Stimulated activated CD4-positive, alpha-beta T cell treated with anti-CD3 and anti-CD28 coated beads, Interleukin-1b, Interleukin-23, amount 100 ng/mL, for 4 hours (primary cell): ENCODE measurements around the gene DLEC1.

Experiments used
- DNase-seq, 2 donors: peaks; one replicate each; pipeline ENCODE4 v3.0.0-alpha.2; 2020; ENCODE audit warnings: low read depth in 2 of 2

Gene DLEC1

DNA sequence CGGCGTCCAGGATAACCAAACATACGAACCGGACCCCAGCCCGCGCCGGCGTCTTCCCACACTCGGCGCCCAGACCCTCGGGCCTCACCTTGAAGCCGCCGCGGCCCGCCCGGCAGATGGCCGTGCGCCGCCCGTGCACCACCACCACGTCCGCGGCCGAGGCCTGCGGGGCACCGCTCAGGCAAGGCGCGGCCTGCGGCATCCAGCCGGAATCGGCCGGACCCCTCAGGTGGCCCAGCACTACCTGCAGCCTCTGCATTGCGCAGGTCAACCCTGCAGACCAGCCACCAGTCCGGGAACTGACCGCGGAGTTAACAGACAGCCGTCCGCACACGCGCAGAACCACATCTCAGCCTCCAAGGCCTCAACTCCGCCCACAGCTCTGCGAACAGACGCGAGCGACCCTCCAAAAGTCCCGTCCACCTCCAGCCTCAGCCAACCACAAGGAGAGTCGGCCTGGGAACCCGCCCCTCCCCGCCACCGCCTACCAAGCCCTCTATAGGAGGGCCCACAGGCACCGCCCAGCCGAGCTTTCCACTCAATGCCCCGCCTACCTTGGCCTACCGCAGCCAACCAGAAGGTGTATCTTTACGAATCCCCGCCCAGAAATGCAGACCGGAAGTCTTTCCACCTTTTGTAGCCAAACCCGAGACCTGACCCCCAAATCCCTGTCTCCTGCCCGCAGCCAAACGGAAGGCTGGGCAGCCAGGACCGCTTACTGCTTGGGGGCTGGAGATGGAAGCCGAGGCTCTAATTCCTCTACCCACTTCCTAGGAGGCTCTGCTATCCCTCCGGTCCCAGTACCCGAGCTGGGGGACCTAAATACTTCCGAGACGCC, 98.0 kb downstream of the DLEC1 start, which contains the start of gene ACAA1:
Gene ACAA1 (minus strand): TSS at position 351 of the 838 bp plus-strand sequence. CDS start 92 bp downstream, at position 259.
- peak; percentile 91 to 94 for DNase-seq

DNA sequence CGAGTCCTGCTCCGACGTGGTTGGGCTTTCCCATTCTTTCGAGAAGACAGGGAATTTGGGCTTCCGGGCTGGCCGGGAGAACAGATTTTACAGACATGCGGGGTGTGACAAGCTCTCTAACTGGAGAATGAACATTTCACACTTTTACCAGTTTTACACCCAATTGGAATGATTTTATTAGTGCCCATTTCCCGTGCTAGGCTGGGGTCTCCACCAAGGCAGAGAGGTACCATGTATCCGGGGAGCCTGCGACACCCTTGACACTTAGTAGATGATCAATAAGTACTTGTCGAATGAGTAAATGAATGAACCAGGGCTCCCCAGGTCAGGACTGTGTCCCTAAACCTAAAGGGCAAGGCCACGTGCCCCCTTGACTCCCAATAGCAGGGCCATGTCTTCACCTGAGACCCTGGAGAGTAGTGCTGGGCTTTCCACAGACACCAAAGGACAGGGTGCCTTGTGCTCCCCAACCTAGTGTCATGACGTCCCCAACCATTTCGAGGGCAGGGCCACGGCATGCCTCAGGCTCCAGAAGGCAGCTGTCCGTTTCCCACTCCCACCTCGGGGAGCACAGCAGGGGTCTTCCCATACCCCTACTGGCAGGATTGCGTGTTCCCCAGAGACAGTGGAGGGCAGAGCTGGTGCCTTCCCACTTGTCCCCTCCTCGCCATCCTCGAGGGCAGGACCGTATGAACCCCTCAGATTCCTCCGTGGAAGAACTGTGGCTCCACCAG, 98.8 kb downstream of the DLEC1 start:
- no peak for DNase-seq

DNA sequence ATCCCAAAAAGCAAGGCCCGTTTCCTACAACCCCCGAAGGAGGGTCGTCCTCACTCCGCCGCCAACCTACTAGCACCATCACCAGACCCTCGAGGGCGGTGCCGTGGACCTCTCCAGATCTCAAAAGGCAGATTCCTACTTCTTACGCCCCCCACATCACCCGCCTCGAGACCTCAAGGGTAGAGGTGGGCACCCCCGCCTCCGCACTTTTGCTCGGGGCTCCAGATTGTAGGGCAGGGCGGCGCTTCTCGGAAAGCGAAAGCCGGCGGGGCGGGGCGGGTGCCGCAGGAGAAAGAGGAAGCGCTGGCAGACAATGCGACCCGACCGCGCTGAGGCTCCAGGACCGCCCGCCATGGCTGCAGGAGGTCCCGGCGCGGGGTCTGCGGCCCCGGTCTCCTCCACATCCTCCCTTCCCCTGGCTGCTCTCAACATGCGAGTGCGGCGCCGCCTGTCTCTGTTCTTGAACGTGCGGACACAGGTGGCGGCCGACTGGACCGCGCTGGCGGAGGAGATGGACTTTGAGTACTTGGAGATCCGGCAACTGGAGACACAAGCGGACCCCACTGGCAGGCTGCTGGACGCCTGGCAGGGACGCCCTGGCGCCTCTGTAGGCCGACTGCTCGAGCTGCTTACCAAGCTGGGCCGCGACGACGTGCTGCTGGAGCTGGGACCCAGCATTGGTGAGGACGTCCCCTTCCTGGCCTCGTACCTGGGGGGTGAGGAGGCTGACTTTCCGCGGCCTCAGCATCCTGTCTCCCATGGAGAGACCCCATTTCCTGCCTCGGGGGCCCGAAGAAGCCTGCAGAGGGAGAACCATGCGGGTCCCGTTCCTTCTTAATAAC, 99.6 kb downstream of the DLEC1 start, which contains the start of gene MYD88:
Gene MYD88 (plus strand): TSS at position 313 of the 842 bp plus-strand sequence. CDS start 40 bp downstream, at position 353.
- peak; percentile 76 to 77 for DNase-seq

DNA sequence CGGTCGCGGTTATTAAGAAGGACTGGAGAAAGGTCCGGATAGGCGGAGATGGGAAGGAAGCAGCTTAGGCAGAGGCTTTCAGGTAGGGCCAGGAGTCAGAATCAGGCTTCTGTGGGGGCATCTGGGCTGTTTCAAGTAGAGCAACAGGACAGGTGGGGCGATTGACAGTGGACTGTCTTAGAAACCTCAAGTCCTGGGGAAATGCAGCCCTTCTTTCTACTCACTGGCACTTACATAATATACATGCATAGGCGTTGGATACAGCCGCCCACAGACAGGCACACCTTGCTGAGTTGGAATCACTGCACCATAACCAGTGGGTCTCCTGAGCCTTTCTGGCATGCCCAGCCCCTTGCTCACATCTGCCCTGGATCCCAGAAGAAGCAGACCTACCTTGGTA, 100.2 kb downstream of the DLEC1 start:
- no peak for DNase-seq

DNA sequence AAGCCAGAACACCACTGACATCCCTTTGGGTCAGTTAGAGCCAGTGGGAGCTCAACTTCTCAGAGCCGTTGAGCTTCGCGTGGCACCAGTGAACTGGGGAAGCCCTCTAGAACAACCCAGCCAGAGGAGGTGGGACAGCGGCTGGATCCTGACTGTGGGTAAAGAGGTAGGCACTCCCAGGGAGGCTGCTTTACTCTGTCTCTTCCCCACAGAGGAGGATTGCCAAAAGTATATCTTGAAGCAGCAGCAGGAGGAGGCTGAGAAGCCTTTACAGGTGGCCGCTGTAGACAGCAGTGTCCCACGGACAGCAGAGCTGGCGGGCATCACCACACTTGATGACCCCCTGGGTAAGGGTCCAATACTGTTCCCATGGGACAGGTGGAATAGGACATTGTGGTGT, 100.6 kb downstream of the DLEC1 start:
- DNase-seq = no peak

DNA sequence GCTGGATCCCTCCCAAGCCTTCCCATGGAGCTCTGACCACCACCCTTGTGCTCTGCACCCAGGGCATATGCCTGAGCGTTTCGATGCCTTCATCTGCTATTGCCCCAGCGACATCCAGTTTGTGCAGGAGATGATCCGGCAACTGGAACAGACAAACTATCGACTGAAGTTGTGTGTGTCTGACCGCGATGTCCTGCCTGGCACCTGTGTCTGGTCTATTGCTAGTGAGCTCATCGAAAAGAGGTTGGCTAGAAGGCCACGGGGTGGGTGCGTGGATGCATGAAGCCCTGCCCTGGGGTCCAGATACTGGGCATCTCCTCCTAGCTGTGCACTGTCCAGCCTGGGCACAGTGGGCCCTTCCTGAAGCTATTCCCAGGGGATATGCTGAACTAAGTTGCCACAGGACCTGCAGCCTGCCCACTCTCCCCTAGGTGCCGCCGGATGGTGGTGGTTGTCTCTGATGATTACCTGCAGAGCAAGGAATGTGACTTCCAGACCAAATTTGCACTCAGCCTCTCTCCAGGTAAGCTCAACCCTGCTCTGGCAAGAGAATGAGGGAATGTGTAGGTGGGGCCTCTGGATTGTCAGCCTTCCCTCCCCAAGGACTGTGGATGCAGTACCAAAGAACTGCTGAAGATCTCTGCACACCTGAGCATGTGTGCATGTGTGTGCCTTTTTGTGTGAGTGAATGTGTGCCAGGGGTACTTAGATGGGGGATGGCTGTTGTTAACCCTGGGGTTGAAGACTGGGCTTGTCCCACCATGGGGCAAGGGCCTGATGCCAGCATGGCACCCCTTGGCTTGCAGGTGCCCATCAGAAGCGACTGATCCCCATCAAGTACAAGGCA, 101.5 kb downstream of the DLEC1 start:
- no peak for DNase-seq

DNA sequence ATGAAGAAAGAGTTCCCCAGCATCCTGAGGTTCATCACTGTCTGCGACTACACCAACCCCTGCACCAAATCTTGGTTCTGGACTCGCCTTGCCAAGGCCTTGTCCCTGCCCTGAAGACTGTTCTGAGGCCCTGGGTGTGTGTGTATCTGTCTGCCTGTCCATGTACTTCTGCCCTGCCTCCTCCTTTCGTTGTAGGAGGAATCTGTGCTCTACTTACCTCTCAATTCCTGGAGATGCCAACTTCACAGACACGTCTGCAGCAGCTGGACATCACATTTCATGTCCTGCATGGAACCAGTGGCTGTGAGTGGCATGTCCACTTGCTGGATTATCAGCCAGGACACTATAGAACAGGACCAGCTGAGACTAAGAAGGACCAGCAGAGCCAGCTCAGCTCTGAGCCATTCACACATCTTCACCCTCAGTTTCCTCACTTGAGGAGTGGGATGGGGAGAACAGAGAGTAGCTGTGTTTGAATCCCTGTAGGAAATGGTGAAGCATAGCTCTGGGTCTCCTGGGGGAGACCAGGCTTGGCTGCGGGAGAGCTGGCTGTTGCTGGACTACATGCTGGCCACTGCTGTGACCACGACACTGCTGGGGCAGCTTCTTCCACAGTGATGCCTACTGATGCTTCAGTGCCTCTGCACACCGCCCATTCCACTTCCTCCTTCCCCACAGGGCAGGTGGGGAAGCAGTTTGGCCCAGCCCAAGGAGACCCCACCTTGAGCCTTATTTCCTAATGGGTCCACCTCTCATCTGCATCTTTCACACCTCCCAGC, 102.4 kb downstream of the DLEC1 start:
- DNase-seq = no peak

DNA sequence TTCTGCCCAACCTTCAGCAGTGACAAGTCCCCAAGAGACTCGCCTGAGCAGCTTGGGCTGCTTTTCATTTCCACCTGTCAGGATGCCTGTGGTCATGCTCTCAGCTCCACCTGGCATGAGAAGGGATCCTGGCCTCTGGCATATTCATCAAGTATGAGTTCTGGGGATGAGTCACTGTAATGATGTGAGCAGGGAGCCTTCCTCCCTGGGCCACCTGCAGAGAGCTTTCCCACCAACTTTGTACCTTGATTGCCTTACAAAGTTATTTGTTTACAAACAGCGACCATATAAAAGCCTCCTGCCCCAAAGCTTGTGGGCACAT, 102.9 kb downstream of the DLEC1 start:
- no peak for DNase-seq

DNA sequence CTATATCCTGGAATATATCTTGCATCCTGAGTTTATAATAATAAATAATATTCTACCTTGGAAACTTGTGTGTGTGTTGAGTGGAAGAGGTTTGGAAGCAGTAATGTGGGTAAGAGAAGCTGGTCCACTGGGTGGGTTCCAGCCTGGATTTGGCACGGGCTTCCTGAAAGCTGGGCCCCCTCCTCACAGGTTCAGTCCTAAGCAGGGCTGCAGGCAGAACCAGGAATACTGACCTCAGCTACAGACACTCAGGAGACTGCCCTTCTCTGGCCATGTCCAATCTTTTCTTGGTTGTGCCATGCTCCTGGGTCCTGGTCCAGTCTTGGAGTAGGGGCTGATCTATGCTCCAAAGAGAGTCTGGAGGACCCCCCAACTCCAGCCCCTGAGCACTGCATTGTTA, 104.0 kb downstream of the DLEC1 start:
- no peak for DNase-seq

DNA sequence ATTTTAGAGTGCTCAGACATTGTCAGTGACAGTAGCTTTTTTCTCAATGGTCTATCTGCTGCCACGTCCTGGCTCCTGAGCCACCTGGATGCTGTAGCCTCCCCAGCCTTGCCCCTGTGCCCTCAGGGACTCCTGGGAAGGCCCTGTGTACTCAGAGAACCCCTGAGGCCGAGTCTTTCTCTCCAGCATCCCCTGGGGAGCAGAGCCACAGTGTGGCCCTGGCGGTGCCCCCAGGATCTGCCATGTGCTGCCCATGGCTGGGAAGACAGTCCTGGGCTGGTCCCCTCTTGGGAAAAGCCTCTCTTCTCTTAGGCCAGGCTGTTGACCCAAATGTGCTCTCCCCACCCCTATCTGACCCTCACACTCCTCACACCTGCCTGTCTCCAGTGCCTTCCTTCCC, 104.5 kb downstream of the DLEC1 start:
- no peak for DNase-seq

DNA sequence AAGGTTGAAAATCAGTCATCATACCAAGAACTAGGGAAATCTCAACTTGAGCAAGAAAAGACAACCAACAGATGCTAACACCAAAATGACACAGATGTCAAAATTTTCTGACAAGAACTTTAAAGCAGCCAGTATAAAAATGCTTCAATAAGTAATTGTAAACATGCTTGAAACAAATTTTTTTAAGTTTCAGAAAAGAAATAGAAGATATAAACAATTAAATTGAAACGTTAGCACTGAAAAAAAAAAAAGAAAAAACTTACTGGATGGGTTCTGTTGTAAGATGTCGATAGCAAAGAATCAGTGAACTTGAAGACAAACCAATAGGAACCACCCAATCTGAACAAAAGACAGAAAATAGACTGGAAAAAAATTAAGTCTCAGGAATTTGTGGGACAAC, 107.5 kb downstream of the DLEC1 start:
- DNase-seq = no peak

DNA sequence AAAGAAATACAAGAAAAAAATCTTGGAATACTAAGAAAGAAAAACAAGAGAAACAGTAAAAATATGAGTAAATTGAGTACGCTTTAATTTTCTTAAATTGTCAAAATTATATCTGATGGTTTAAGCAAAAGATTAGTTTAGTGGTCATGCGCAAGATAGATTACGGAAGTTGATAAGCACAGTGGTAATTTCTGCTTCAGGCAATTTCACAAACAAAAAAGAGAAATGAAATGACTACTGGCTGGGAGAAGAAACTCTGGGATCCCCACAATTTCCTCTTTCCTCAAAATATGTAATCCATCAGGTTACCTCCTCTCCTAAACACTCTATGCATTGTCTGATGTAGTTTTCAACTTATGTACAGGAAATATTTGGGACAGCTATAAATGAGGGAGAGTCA, 108.4 kb downstream of the DLEC1 start:
- DNase-seq = no peak

DNA sequence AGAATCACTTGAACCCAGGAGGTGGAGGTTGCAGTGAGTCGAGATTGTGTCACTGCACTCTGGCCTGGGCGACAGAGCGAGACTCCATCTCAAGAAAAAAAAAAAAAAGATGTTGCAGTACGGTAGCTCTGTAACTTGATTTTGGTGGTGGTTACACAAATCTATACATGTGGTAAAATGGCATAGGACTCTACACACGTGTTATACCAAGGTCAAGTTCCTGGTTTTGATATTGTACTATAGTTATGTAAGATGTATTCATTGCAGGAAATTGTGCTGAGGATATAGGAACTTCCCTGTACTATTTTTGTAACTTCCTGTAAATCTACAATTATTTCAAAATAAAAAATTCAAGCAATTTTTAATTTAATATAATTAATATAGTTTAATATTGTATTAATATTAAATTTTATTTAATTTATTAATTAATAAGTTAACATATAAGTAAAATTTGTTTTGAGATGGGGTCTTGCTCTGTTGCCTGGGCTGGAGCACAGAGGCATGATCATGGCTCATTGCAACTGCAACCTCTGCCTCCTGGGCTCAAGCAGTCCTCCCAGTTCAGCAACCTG, 109.4 kb downstream of the DLEC1 start:
- DNase-seq = no peak

DNA sequence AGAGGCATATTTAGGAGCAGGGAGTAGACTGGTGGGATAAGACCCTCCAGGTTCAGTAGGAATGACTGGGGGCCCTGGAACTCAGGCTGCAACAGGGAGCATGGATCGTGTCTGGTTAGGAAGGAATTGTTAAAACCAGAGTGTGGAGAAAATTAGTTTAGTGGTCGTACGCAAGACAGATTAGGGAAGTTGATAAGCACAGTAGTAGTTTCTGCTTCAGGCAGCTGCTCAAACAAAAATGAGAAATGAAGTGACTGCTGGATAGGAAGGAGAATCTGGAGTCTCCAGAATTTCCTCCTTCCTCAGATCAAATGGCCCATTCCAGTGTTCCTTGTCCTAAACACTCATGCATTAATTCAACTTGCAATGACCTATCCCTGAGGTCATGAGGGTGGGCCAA, 110.7 kb downstream of the DLEC1 start:
- no peak for DNase-seq

DNA sequence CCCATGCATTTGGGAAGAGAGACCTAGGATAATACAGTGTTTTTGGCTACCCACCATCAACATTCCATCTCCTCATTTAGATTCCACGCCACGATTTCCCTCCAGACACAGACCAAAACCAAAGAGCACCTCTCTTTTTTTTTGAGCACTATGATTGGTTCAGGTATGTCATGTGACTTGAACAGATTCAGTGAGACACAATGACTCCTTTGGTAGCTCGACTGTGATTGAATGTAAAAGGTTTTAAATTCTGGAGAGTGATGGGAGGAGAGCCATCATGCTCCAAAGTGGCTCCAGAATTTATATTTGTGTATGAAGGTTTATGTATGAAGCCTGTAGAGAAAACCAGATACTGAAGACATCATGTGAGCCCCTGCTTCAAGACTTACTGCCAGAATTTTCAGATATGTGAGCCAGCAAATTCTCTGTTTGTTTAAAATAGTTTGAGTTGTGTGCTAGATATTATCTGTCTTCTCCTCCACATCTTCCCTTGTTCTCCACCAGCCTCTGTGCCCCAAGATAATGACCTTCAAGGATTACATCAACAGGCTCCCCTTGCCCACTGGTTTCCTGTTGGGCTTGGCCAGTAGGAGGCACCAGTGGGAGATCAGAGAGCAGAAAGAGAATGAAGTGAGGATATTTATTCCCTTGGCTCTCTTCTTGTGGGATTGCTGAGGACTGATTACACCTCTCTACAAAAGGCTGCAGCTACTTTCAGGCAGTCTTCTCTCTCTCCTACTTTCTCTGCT, 111.9 kb downstream of the DLEC1 start:
- no peak for DNase-seq

DNA sequence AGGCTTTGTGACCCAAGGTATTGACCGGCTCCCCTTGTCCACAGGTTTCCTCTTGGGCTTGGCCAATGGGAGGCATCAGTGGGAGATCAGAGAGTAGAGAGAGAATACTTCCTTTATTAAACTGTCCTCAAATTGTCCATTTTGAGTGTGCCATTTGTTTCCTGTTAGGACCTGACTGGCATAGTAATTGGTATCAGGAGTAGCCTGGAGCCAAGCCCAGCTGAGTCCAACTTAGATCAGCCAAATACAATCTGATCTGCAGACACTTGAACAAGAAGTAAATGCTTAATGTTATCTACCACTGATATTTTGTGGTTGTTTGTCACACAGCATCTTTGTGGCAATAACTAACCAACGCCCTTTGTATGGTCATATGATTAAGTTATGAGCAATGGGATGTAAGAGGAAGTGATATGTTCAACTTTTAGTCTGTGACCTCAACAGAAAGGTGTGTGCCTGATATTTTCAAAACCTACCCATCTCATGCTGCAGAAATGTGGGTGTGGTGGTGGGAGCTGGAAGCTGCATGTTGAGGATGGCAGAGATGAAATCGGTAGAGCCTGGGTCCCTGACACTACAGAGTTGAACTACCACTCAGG, 112.8 kb downstream of the DLEC1 start:
- no peak for DNase-seq

DNA sequence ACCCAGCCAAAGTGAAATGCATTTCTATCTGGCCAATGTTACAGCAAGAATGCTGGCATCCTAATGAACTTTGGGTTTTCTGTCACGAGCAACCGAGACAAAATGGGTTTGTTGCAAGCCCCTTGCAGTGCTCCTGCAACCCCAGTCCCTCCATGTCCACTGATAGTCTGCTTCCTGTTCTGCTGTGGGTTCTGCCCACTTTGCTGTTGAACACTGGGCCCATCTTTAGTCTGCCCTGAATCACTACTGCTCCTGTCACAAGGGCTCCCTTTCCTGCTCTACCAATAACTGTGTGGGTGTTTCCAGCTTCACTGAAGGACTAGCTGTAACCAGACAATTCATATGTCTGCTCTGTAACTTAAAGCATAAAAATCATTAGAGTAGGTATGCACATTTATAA, 113.6 kb downstream of the DLEC1 start:
- DNase-seq = no peak

DNA sequence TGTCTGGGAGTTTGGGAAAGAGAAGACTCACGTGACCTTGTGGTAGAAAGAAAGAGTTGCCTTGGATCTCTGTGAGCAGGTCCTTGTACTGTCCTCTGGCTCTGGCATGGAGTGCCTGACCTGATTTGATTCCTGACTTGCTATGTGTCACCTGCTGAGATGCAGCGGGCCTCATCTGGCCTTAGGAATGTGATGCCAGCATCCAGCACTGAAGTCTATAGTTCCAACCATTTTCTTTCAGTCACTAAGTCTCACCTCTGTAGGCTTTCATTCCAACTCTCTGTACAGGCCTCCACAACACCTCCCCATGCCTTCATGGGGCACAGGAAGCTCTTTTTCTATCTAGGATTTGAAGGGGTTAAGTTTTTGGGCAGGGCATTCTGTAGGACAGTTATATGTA, 114.2 kb downstream of the DLEC1 start:
- no peak for DNase-seq

DNA sequence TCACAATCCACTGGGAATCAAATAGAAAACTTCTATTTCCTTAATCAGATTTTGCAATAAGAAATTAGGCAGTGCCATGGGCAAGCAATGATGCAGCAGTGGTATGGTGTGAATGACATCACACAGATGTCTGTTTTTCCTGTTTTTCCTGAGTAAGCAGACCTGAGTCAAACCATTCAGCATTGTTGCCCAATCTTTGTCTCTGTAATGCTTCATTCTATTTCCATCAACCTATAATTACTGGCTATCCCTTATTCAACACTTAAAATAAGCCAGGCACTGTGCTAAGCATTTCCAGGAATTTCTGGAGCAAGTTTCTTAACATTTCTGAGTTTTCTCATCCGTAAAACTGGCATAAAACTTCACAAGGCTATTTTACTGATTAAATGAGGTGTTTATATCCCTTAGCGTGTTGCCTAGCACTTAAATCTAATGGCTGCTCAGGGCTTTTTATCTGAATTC, 115.1 kb downstream of the DLEC1 start:
- DNase-seq = no peak
